ENCODE measurements around the gene MYG1. TPM values are rescaled to one million over a fixed set of nuclear protein-coding genes. Genes with fewer than 3 reads are reported as not detected.

MYG1 gene
- total and polyA plus RNA-seq, 2 of the 13 experiments (the other 11 are each of a cell fraction or from before 2014, with no cell fraction given) = 38.6 to 58.0 TPM

- no peak for TF ChIP-seq GMEB2 (CRISPR knock-in tag; IDR thresholded peaks at IDR 0.05; ENCODE audit: low read depth)
- peak; percentile 83 for TF ChIP-seq MYC (CRISPR knock-in tag; IDR thresholded peaks at IDR 0.05; ENCODE audit: borderline replicate concordance)
- no peak for TF ChIP-seq TCF12 (IDR thresholded peaks at IDR 0.05)
- peak; percentile 84; the same call in 1 of the 2 replicates for TF ChIP-seq TCF12 (CRISPR knock-in tag; IDR thresholded peaks at IDR 0.05)
- TF ChIP-seq FOSL1 (CRISPR knock-in tag; IDR thresholded peaks at IDR 0.05; ENCODE audit: borderline replicate concordance) = no peak
- TF ChIP-seq ZNF503 (CRISPR knock-in tag; IDR thresholded peaks at IDR 0.05) = peak; percentile 27; the same call in 1 of the 2 replicates
- TF ChIP-seq WIZ (CRISPR knock-in tag; IDR thresholded peaks at IDR 0.05) = no peak; the same call in 1 of the 2 replicates
- no peak for TF ChIP-seq ZBTB49 (CRISPR knock-in tag; IDR thresholded peaks at IDR 0.05; ENCODE audit: borderline replicate concordance)
- no peak for TF ChIP-seq ZNF292 (CRISPR knock-in tag; IDR thresholded peaks at IDR 0.05; ENCODE audit: borderline replicate concordance, low read depth)
- no peak for TF ChIP-seq FOXP1 (IDR thresholded peaks at IDR 0.05)
- no peak for TF ChIP-seq FOXP1 (CRISPR knock-in tag; IDR thresholded peaks at IDR 0.05)
- TF ChIP-seq PTBP1 (IDR thresholded peaks at IDR 0.05; ENCODE audit: low read depth, low read length, poor library complexity, severe bottlenecking) = no peak
- TF ChIP-seq ZNF850 (CRISPR knock-in tag; conservative IDR thresholded peaks at IDR 0.05) = no peak; the same call in 1 of the 2 replicates
- TF ChIP-seq PCBP1 (IDR thresholded peaks at IDR 0.05; ENCODE audit: borderline replicate concordance, low read depth, low read length) = 0 out of 2 replicates have a peak, but pooled peaks have one; percentile 21
- TF ChIP-seq ZBTB14 (CRISPR knock-in tag; IDR thresholded peaks at IDR 0.05) = peak; percentile 66
- no peak for TF ChIP-seq FIP1L1 (IDR thresholded peaks at IDR 0.05; ENCODE audit: borderline replicate concordance, insufficient read depth, low read depth, low read length)
- peak; percentile 88 for TF ChIP-seq ZNF619 (CRISPR knock-in tag; IDR thresholded peaks at IDR 0.05)
- peak; percentile 36; the same call in 1 of the 2 replicates for TF ChIP-seq ZBTB7A (CRISPR knock-in tag; IDR thresholded peaks at IDR 0.05)
- peak; percentile 87; the same call in 1 of the 2 replicates for TF ChIP-seq PHF21A (CRISPR knock-in tag; IDR thresholded peaks at IDR 0.05)
- TF ChIP-seq ZNF670 (CRISPR knock-in tag; IDR thresholded peaks at IDR 0.05; ENCODE audit: borderline replicate concordance) = no peak
- no peak for TF ChIP-seq FOXA1 (IDR thresholded peaks at IDR 0.05)
- TF ChIP-seq FOXA1 (CRISPR knock-in tag; IDR thresholded peaks at IDR 0.05) = no peak; the same call in 1 of the 2 replicates
- no peak for TF ChIP-seq ZNF383 (CRISPR knock-in tag; IDR thresholded peaks at IDR 0.05; ENCODE audit: borderline replicate concordance)
Measured at GRCh38 chr12:53324779-53325510, 25.4 kb downstream of the MYG1 start (continued).

Measured in HepG2 (cell line).